Inferior parietal cortex (tissue), 1 donor: ENCODE measurements around the gene CRK.
"Not testable (repeated sequence)": the region's sequence is repeated elsewhere in the genome, so short reads cannot be mapped to it uniquely, and the experiment has no call there.

Source experiments
- DNase-seq: peaks from one replicate; pipeline ENCODE4 v3.0.0-alpha.2; 2016; ENCODE audit errors: extremely low spot score

Gene CRK

DNA sequence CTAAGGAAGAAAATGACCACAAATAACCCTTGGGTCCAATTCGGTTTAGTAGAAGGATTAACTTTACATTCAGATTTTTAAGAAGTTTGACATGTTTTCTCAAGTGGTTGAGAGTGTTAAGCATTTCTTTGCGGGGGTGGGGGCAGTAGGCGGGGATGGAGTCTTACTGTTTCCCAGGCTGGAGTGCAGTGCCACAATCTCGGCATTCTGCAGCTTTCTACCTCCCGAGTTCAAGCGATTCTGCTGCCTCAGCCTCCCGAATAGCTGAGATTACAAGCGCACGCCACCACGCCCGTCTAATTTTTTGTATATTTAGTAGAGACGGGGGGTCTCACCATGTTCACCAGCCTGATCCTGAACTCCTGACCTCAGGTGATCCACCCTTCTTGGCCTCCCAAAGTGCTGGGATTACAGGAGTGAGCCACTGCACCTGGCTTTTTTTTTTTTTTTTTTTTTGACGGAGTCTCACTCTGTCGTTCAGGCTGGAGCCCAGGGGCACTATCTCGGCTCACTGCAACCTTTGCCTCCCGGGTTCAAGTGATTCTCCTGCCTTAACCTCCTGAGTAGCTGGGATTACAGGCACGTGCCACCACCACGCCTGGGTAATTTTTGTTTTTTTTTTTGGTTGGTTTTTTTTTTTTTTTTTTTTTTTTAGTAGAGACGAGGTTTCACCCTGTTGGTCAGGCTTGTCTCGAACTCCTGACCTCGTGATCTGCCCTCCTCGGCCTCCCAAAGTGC is 68.4 kb downstream of the CRK start:
- not testable (repeated sequence) for DNase-seq

DNA sequence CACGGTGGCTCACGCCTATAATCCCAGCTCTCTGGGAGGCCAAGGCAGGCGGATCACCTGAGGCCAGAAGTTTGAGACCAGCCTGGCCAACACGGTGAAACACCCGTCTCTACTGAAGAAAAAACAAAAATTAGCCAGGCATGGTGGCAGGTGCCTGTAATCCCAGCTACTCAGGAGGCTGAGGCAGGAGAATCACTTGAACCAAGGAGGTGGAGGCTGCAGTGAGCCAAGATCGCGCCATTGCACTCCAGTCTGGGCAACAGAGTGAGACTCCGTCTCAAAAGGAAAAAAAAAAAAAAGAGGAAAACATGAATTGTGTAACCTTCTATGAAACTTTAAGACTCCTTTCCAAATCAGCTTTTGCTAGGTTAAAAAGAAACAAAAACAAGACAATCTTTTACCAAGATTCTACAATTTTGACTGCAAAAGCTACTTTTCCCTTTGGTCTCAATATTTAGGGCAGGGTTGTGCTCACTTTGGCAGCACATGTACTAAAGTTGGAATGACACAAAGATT is 69.3 kb downstream of the CRK start:
- DNase-seq = not testable (repeated sequence)

DNA sequence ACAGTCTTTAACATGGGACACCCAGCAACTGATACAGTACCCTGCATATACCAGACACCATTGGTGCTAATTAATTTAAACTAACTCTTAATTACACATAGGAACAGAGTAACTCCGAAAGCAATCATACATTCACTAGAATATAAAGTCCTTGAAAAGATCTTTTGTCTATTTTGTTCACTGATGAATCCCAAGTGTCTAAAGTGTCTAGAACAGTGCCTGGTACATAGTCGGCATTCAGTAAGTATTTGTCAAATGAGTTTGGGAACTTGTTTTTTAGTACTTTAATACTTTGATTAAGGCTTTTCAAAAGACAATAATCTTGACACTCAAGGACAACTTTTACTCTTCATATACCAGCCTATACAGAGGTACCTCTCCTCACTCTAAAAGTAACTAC is 69.8 kb downstream of the CRK start:
- no peak for DNase-seq

DNA sequence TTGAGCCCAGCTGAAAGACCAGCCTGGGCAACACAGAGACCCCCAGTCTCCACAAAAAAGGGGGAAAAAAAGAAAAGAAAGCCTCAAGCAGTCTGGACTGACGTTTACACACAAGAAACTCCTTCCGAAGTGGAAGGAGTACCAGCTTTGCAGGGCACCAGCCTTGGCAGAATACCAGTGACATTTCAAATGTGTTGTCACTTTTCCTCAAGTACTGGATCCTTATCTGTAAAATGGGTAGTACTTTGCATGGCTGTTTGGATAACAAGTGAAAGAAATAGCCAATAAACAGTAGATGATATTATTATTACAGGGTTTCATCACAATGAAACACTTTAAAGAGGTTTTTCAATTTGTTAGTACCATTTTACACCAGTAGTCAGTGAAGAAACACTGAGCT is 70.2 kb downstream of the CRK start:
- no peak for DNase-seq

DNA sequence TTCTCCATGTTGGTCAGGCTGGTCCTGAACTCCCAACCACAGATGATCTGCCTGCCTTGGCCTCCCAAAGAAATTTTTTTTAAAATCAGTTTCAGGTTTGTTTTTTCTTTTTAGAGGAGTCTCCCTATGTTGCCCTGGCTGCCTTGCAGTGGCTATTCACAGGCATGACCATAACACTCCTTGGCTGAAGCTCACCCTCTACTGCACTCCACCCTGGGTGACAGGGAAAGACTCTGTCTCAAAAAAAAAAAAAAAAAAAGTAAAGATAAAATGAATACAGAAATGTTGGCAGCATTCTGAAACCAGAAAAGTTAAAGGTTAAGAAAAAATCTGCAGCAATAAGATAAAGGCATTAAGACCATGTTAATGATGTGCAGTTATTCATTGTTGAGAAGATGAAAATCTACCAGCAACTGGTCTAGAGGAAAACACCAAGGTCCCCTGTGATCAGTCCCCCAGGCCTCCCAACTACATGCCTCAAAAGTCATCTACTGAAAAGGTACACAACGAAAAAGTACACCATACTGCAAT is 71.1 kb downstream of the CRK start:
- no peak for DNase-seq

DNA sequence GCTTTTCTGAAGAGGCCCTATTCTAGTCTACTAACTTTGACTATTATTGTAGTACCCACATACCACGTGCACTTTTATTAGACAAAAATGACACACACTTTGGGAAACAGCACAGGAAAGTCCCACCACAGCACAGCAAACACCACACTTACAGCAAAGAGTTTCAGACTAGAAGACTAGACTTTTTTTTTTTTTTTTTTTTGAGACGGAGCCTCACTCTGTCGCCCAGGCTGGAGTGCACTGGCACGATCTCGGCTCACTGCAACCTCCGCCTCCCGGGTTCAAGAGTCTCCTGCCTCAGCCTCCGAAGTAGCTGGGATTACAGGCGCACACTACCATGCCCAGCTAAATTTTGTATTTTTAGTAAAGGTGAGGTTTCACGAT is 76.1 kb downstream of the CRK start:
- no peak for DNase-seq

DNA sequence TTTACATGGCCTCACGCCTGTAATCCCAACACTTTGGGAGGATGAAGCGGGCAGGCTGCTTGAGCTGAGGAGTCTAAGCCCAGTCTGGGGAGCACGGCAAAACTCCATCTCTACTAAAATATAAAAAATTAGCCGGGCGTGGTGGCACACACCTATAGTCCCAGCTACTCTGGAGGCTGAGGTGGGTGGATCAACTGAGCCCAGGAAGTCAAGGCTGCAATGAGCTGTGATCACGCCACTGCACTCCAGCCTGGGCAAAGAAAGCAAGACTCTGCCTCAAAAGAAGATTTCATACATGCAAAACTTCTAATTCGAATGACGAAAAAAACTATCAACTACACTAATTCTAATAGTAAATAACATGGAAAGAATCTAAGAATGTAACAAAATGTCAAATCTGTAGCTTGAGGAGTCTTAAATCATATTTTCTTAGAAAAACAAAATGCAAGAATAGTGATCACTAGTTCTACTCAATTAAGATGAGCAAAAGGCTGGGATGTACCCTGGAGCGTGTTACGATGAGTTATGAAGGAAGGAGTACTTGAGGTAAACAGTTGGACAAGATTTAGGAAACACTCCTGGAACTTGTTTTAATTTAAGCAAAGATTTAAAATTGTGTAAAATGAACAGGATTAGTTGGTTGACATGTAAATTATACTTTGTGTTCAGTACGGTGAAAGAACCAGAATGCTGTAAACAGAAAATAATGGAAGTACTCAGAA is 76.7 kb downstream of the CRK start:
- DNase-seq = no peak

DNA sequence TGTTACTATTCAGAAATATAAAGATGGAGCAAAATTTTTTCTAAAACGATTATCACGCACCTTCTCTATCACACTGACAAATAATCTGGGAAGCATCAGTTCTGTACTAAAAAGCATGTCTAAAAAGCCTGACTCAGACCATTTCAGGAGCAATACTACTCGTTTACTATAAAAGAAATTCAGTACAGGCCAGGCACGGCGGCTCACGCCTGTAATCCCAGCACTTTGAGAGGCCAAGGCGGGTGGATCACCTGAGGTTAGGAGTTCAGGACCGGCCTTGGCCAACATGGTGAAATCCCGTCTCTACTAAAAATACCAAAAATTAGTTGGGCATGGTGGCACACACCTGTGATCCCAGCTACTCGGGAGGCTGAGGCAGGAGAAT is 77.6 kb downstream of the CRK start:
- DNase-seq = not testable (repeated sequence)

DNA sequence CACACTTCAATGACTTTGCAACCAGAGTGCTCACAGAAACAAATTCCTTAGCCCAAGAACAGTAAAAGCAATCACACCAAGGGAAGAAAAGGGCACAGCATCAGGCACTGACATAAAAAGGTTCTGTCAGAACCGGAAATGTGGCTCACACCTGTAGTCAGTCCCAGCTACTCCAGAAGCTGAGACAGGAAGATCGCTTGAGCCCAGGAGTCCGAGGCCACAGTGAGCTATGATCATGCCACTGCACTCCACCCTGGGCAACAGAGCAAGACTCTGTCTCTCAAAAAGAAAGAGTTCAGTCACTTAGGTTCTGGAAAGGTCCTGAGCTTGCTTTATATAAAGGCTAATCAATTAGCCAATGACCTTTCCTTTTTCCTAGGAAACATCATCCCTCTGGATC is 78.7 kb downstream of the CRK start:
- DNase-seq = no peak

DNA sequence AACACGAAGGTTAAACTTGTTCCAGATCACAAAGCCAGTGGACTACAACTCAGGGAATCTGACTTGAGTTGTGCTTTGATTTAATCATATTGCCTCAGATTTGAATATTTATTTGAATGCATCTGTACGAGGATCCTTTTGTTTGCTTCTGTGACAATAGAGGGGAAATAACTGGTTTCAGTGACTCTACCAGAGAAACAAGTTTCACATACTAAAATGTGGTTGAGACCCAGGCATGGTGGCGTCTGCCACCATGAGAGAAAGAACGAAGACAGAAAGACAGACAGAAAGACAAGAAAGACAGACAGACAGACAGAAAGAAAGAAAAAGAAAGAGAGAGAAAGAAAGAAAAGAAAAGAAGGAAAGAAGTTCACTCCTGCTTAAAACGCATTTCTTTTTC is 80.0 kb downstream of the CRK start:
- DNase-seq = no peak

DNA sequence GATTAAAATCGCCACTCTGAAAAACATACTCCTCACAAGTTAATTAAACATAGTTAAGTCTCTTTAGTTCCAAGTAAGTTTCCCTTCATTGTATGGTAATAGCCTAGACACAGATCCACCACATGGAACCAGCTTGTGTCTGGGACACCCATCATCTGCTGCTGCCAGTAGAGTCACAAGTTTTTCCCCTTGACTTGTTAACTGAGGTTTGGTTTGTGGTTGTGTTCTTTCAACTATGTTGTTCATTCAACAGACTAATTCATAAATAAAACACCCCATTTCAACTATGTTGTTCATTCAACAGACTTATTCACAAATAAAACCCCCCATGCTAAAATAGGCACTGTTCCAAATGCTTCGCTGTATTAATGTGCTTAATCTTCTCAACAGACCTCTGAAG is 80.4 kb downstream of the CRK start:
- DNase-seq = no peak

DNA sequence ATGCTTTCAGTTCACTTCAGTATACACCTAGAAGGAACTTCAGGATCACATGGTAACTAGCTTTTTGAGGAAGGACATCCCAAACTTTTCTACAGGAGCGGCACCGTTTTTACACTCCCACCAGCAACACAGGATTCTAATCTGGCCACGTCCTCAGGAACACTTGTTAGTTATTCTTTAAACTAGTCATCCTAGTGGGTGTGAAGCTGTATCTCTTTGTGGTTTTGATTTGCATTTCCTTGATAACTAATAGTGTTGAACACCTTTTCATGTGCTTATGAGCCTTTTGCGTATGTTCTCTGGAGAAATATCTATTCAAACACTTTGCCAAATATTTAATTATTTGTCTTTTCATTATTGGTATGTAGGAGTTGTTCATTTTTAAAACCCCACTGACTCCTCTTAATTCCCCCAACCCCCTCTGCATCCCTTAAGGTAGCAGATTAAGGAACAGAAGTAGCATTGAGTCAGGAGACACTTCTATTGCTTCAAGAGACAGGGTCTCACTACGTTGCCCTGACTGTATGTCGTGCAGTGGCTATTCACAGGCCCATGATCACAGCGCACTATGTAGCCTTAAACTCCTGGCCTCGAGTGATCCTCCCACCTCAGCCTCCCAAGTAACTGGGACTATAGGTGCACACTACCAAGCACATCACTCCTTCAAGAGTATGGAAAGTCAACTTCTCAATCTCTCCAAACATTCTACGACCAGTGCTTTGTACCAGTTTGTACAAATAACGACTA is 81.4 kb downstream of the CRK start:
- DNase-seq = no peak

DNA sequence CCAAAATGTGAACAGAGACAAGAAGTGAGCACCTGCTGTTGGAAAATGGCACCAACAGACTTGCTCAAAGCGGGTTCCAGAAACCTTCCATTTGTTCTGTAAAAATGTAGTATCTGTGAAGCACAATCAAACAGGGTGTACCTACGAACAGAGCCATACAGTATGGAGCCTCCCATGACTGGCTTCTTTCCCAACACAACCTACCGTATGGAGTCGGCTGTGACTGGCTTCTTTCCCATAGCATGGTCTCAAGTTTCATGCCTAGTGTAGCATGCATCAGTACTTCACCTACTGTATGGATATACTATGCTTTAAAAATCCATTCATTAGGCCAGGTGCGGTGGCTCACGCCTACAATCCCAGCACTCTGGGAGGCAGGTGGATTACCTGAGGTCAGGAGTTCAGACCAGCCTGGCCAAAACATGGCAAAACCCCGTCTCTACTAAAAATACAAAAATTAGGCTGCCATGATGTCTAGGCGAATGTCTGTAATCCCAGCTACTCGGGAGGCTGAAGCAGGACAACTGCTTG is 82.3 kb downstream of the CRK start:
- DNase-seq = no peak

DNA sequence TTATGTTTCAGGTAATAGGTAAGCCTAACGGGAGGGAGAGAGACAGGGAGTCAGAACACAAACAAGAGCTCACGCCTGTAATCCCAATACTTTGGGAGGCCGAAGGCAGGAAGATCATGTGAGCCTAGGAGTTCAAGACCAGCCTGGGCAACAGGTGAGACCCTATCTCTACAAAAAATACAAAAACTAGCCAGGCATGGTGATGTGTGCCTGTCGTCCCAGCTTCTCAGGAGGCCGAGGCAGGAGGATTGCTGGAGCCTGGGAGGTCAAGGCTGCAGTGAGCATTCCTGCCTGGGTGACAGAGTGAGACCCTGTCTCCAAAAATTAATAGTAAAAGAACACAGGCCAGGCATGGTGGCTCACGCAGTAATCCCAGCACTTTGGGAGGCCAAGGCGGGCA is 83.4 kb downstream of the CRK start:
- no peak for DNase-seq

DNA sequence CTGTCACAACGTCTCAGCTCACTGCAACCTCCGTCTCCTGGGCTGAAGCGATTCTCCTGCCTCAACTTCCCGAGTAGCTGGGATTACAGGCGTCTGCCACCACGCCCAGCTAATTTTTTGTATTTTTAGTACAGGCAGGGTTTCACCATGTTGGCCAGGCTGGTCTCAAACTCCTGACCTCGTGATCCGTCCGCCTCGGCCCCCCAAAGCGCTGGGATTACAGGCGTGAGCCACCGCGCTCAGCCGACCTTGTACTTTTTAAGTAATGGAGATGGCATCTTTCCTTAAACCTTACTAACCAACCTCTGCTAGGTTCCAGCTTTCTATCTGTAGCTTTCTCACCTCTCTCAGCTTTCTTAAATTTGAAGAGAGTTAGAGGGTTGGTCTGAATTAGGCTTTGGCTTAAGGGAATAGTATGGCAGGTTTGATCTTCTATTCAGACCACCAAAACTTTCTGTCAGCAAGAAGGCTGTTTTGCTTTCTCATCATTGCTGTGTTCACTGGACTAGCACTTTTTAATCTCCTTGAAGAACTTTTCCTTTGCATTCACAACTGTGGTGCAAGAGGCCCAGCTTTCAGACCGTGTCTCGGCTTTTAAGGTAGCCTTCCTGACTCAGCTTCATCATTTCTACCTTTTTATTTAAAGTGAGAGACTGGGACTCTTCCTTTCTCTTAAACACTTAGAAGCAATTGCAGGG is 84.0 kb downstream of the CRK start:
- no peak for DNase-seq
